HG03565 (cell line): Measurements from ENCODE around the gene SRM.
"Not testable (repeated sequence)": the region's sequence is repeated elsewhere in the genome, so short reads cannot be mapped to it uniquely, and the experiment has no call there.

Experiments
- ATAC-seq: cut with Tn5 transposase; IDR thresholded peaks from one replicate; pipeline ENCODE4 v1.9.1; 2021; ENCODE audit warnings: mild to moderate bottlenecking, moderate library complexity; ENCODE audit not compliant: unreplicated experiment

The SRM gene

GRCh38 chr1:11059968-11060830, at the start of gene SRM:
Gene SRM, minus strand, starts transcription at chr1:11060018. Its CDS starts 75 bp downstream, at chr1:11059943.
- ATAC-seq = peak; percentile 86

DNA sequence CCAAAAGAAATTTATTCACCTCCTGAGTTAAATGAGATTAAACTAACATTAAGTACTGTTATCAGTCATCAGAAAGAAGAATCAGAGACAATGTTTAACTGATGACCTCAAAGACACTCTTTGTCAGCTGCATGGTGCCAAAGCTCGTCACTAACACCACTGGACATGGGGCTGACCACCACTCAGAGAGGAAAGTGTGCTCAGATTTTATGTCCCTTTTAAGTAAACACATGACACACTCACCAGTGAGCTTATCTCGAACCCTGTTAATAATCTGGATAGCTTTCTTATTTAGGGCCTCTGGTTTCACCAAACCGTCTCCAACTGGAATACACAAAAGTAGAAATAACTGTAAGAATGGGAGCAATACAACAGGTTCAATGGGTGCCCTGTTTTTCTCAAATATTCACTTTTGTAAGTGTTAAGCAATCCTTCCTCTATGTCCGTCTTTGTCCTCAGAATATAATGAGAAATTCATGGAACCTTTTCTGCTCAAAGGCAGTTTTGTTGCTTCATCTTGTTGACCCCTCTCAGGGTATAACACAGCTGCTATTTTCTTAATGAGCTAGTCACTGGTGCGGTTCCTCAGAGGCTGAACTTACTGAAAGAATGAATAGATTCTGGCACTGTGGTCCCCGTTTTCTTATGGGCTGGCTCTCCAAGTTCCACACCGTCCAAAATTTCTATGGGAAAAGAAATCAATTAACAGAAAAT, 49.4 kb upstream of the SRM start:
- ATAC-seq = no peak

- no peak for ATAC-seq
Observed at GRCh38 chr1:11107599-11107998, 47.8 kb upstream of the SRM start.

DNA sequence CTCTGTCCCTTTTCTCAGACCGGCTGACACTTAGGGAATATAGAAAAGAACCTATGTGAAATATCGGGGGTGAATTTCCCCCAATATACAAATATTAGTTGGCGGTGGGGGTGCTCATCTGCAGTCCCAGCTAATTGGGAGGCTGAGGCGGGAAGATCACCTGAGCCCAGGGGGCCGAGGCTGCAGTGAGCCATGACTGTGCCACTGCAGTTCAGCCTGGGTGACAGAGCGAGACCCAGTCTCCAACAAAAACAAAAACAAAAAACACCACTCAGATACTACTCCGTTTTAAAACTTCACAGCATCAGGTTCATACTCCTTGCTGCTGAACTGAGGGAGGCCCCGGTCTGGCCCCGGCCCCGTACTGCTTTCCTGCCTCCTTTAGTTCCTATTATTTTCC, 45.8 kb upstream of the SRM start:
- no peak for ATAC-seq

DNA sequence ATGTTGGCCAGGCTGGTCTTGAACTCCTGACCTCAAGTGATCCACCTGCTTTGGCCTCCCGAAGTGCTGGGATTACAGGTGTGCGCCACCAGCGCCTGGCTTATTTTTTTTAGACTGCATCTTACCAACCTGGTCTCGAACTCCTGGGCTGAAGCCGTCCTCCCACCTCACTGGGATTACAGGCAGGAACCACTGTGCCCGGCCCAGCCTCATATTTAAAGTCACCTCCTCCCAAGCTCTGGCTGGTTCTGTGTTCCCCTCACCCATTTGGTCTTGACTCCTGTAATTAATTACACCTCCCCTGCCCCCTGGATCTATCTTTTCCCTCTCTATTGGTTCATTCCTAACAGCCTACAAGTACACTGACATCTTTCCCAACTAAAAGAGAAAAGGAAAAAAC, 41.5 kb upstream of the SRM start:
- no peak for ATAC-seq

DNA sequence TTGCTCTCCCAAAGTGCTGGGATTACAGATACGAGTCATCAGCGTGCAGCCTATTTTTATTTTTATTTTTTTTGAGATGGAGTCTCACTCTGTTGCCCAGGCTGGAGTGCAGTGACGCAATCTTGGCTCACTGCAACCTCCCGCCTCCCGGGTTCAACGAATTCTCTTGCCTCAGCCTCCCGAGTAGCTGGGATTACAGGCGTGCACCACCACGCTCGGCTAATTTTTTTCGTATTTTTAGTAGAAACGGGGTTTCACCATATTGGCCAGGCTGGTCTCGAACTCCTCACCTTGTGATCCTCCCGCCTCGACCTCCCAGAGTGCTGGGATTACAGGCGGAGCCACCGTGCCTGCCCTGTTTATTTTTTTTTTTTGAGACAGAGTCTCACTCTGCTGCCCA, 41.0 kb upstream of the SRM start:
- not testable (repeated sequence) for ATAC-seq

DNA sequence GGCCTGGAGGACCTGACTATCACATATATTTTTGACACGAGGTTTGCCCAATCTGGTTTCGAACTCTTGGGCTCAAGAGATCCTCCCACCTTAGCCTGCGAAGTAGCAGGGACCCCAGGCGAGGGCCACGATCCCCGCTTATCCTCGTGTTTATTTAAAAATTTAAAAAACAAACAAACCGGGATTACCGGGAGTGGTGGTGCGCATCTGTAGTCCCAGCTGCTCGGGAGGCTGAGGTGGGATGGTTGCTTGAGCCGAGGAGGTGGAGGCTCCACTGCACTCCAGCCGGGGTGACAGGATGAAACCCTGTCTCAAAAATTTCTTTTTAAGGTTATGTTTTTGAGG, 40.3 kb upstream of the SRM start:
- no peak for ATAC-seq

DNA sequence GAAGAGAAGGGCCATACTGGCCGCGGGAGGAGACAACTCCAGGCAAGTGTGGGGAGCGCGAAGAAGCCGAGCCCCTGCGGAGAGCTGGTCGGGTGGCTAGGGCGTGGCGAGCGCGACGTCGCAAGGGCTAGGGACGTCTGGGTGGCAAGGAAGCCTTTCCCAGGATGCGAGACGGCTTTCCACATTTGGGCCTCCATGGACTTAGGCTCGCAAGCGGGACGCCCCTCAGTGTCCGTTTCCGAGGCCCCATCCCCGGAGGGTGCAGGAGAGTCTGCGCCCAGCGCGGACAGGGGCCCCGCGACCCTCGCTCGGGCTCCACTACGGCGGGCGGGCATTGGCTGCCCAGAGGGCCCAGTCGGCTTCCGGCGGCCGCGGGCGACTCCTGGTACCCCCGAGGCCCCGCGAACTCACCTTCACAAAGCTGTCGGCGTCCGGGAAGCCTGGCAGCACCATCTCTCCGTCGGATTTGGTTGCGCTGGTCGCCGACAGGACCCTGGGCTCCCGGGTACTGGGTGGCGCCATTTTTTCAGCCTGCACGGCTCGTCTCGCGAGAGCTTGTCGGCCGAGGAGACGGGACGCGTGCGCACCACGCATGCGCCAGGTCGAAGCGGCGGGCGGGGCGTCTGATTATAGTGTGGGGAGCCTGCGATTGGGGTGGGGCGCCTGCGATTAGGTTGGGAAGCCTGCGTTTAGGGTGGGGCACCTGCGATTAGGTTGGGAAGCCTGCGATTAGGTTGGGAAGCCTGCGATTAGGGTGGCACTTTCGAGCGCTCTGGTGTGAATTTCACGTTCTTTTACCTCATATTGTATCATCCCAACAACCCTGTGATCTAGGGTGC, 39.7 kb upstream of the SRM start, which contains the start of gene EXOSC10:
Gene EXOSC10, minus strand, starts transcription at position 560 of the 839 bp plus-strand sequence. Its CDS starts 38 bp downstream, at position 522.
- ATAC-seq = peak; percentile 86

DNA sequence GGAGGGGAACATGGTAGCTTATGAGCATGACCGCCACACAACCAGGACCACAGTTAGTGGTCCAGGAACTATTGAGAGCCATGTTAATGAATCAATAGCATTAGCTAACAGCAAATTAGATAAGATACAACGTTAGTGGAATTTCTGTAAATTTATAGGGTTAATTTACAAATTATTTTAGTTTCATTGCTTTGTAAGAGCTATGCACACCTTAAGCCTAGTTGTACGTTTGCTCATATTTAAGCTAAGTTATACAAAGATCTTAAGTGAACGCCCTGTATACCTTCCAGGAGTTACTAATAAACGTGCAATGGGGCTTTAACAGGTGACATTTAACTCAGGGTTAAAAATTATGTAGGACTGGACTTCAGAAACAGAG, 39.1 kb upstream of the SRM start:
- ATAC-seq = no peak

DNA sequence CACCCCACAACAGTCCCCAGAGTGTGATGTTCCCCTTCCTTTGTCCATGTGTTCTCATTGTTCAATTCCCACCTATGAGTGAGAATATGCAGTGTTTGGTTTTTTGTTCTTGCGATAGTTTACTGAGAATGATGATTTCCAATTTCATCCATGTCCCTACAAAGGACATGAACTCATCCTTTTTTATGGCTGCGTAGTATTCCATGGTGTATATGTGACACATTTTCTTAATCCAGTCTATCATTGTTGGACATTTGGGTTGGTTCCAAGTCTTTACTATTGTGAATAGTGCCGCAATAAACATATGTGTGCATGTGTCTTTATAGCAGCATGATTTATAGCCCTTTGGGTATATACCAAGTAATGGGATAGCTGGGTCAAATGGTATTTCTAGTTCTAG, 24.0 kb upstream of the SRM start:
- not testable (repeated sequence) for ATAC-seq

DNA sequence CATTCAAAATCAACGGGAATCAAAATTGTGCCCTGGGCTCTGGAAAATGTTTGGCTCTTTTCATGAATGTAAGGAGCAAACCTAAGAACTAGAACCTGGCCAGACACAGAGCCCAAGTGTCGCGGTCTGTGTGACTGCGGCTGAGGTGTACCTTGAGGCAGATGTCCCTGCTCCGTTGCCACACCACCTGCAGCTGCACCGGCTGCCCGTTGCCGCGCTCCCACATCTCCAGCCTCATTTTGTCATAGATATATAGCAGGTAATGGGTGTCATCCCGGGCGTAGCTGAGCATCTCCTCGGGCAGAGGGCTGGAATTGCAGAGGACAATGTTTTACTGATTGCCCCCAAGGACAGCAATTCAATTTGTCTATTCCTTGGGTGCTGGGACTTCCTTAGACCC, 21.1 kb upstream of the SRM start:
- no peak for ATAC-seq

DNA sequence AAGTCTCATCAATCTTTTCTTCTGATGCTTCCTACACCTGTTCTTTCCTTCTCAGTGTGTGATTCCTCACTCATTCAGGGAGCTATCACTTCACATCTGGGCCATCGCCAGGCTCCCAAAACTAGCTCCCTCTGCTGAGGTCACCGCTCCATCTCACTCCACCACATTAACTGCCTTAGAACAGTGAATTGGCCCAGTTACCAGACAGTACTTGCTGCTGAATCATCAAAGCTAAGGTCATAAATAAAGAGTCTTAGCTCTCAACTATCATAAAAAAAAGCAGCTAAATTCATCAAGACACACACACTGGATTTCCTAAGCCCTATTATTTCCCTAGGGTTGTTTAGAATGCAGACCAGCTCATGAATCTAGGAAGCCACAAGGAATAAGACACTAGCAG, 18.8 kb upstream of the SRM start:
- ATAC-seq = no peak

GRCh38 chr1:11073398-11073797, 13.6 kb upstream of the SRM start:
- ATAC-seq = not testable (repeated sequence)

GRCh38 chr1:11072216-11072917, 12.5 kb upstream of the SRM start:
- no peak for ATAC-seq

DNA sequence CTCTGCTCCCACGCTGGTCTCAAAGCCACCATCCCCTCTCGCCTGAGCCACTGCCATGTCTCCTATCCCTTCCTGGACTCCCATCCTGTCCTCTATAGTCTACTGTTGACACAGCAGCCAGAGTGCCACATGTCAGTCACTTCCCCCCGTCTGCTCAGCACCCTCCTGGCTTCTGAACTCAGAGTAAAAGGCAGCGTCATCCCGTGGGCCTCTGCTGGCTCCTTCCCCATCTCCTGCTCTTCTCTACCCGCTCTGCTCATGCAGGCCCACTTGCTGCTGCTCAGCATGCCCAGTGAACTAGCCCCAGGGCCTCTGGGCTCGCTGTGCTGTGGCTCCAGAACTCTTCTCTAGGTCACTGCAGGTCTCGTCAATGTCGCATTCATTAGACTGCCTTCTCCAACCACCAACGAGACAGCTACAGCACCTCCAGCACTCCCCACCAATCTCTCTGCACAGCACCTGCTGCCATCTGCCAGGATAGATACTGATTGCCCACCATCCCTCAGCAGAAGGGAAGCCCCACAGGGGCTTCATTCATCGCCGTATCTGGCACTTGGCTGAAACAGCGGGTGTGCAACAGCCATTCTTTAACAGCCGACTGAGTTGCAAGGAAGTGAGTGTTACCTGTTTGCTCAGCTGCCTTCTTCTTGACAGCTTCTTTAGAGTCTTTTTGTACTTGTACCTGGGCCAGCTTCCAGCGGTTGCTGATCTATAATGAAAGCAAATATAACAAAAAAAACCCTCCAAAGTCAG, 11.8 kb upstream of the SRM start:
- no peak for ATAC-seq

DNA sequence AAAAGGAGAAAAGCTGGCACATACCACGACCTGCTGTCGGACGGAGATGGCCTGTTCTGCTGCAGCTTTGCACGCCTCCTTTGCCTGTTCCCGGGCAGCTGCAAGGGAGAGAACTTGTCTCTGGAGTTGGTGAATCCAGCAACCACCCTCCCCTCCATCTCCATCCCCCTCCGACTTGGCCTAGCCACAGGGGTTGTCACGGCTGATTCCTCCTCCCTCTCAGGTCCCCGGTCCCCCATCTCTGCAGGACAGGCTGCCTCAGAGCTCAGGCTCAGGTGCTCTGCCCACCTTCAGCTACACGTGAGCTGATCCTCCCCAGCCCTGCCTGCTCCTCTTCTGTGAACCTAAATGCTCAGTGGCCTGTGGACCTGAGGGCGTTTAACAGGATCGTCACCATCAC, 11.1 kb upstream of the SRM start:
- ATAC-seq = no peak

- ATAC-seq = no peak
Observed at GRCh38 chr1:11068600-11069473, 9.0 kb upstream of the SRM start.

- ATAC-seq = no peak
Observed at GRCh38 chr1:11067716-11068599, 8.1 kb upstream of the SRM start.
